Hindlimb muscle (tissue), 1 donor: ENCODE data around the gene WNT7B. TPM values are rescaled to one million over a fixed set of nuclear protein-coding genes. Genes with fewer than 3 reads are reported as not detected.

Experiments
- DNase-seq: peaks from one replicate; pipeline ENCODE4 v3.0.0-alpha.2; 2013
- polyA plus RNA-seq: library from polyadenylated mRNA; unstranded; fragments of 120-200 nt; gene quantifications from one replicate; pipeline ENCODE4 v1.2.1, GENCODE V29; 2013; ENCODE audit not compliant: insufficient read length

Gene WNT7B
- polyA plus RNA-seq, 1 donor: 0.12 TPM

DNA sequence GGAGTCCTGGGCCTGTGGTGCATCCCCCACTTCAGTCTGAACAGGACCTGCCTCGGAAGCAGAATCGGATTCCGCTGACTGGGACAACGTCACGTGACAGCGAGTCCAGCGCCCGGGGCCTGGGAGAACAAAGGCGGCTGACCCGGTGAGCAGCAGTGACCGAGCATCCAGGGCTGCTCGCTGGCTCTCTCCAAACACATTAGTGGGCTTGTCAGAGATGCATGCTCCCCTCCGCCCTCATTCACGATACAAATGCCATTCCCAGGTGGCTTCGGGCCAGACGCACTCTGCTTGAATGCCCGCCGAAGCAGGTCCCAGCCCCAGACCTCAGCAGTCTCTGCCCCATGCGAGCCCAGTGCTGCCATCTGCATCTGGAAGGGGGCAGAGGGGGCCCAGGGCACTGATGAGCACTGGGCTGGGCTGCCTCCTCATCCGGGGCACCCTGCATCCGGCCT, 91.0 kb downstream of the WNT7B start:
- no peak for DNase-seq

DNA sequence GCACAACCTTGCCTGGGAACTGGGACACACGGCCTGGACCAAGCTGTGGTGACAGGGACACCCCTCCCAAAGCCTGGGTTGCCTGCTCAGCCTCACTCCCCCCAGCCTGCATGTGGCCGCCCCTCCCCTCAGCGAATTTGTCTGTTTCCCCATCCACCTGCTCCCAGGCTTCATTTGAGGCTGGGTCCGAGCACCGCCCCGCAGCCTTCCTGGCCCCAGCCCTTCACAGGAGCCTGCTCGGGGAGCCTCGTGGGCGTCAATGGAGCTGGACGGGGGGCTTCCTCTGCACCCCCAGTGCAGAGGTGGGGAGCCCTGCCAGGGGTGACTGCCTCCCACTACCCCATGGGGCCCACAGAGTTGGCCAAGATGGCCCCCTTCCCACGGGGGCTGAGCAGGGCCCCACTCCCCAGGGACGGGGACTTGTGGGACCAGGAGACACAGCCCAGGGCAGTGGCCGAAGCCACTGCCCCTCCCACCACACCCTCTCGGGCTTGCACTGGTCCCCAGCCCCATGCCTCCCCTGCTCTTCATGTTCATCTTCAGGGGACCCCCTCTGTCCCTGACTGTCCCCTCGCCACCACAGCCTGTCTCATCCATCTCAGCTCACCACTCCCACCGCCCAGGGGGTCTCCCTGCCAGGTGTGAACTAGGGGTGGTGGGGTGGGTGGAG, 91.7 kb downstream of the WNT7B start:
- DNase-seq: no peak

- no peak for DNase-seq
Measured at GRCh38 chr22:45884201-45885062, 92.5 kb downstream of the WNT7B start.

GRCh38 chr22:45883811-45884170, 93.2 kb downstream of the WNT7B start:
- DNase-seq: no peak

DNA sequence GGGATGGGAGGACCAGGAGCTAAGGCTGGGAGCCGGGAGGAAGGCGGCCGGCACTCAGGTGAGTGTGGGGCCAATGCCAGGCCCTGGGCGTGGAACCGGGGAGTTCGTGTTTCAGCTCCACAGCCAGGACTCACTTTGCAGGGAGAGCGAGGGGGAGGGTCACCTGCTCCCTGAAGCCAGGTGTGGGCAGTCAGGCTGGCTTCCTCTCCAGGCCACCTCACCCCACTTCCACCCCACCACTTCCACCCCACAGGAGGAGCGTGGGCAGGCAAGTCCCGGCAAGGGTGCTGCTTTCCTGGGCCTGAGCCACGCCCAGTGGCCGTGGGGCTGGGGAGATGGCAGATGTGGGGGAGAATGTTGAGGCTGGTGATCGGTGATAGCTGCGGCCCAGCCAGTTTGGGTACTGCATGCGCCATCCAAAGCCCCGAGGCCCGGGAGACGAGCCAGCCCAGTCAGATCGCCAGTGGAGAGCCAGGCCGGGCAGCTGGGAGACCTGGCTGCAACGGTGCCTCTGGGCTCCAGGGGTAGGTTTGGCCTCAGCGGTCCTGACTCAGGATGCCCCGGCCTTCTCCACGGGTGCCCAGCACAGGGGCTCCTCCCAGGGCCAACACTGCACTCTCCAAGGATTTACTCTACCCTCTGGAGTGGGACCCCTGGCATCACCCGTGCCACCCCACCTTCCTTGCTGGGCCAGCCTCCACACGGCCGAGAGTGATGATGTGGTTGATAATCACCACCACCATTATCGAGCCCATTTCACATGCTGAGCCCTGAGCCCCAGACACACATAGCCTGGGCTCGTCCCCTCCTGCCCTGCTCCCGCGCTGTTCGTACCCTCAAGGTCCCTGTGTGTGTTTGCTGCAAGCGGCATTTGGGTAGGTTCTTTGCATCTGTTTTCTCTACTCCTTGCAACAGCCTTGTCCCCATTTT, 93.8 kb downstream of the WNT7B start:
- no peak for DNase-seq

DNA sequence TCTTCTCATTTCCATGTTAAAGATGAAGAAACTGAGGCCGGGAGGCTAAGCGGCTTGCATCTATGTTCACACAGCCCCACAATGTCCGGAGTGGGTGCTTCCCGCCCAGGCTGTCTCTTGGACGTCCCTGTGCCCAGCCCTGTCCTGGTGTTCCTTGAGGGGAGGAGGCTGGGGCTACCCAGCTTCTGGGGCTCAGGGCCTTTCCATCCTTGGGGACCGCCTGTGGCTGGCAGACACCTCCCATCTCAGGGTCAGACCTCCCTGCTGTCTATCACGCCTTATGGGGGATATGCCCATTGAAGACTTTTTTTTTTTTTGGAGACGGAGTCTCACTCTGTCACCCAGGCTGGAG, 95.5 kb downstream of the WNT7B start:
- DNase-seq: no peak

DNA sequence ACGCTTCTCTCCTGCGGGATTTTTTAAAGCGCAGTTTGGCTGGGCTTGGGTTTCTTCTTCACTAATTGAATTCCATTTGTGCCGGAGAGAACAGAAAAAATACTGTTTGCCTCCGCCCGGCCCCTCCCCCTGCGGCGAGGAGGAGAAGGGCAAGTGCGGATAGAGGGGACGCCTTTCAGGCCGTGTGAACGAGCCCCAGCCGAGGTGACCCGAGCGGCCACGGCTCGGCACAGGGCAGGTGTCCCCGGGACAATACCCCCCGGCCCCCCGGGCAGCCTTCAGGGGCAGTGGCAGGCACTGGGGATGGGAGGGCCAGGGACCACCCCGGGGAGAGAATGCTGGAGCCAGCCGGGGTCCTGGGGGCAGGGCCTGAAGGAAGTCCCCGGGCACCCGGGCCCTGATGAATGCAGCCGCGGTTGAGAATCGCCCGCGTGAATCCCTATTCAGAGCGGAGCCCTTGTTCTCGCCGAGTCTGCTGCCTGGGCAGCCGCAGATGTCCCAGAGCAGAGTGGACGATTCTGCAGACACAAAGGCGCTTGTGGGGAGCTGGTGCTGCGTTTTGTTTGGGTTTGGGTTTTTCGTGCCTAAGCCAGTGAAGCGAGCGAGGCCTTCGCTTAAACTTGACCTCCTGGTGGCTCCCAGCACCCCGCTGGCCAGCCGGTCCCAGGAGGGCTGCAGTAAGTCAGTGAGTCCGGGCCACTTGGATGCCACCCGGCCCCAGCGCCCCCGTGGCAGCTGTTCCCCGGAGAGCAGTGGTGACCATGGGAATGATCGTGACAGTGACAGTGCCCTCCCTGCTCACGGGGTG, 96.0 kb downstream of the WNT7B start:
- DNase-seq: no peak

DNA sequence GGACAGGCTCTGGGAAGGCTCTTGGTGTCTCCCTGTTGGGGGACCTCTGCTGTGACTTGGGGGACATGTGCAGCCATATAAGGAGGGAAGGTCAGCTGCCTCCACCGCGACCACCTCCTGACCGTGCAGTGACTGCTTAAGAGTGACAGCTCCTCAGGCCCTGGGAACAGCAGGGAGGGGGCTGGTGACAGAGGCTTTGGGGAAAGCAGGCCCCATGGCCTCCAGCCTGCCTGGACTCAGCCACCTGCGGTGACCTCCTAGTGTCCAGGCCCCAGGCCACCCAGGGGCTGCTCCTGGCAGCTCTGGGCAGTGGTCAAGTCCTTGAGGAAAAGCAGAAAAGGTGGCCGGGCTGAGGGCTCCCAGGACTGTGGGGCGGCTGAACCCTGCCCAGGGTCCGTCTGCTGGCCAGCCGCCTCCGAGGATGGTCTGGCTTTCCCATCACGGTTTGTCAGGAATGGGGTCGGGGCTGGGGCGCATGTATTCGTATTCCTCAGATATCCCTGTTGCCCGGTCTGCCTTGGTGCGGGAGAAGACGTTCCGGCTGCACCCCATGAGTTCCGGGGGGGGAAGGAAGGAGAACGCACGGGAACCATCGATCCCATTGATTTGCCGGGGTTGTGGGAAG, 96.8 kb downstream of the WNT7B start:
- no peak for DNase-seq

- DNase-seq: no peak
Measured at GRCh38 chr22:45879552-45879949, 97.4 kb downstream of the WNT7B start.

DNA sequence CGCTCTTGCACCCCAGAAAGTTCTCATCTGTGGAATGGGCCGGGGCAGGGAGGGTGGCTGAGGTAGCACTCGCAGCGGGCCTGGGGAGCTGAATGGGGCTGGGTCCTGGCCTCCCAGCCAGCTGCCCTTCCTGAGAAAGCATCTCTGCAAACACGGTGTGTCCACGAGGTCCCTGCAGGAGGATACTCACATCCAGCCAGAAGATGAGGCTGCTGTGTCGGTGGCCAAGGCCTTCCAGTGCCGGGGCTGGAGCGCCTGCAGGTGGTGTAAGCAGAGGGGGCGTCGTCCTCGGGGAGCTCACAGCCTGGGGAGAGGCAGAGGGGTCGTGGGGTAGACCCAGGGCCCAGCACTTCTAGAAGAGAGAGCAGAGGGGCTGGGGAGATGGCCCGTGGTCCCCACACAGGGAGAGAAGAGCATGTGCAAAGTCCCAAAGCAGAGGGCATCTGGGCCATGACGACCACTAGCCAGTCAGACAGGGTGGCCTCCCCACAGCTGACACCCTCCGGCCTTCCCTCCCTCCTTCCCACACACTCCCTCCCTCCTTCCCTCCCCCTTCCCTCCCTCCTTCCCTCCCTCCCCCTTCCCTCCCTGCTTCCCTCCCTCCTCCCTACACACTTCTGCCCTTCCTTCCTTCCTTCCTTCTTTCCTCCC, 97.9 kb downstream of the WNT7B start:
- DNase-seq: no peak

- no peak for DNase-seq
Measured at GRCh38 chr22:45878051-45878781, 98.7 kb downstream of the WNT7B start.

- no peak for DNase-seq
Measured at GRCh38 chr22:45877651-45878050, 99.3 kb downstream of the WNT7B start.

DNA sequence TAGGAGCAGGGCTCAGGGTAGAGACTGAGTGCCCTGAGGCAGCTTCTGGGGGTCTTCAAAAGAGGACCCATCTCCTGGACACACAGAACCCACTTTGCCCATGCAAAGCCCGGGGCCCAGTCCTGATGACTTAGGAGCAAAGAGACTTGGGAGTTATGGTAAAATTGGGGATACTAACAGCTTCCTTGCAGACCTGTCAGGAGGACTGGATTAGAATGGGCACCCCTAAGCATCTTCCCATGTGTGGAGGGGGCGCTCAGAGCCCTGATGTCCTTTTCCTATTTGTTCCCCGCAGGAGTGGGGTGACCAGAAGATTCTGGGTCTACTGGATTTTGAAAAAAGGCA, 100.0 kb downstream of the WNT7B start:
- DNase-seq: no peak

- no peak for DNase-seq
Measured at GRCh38 chr22:45876136-45877035, 100.6 kb downstream of the WNT7B start.

DNA sequence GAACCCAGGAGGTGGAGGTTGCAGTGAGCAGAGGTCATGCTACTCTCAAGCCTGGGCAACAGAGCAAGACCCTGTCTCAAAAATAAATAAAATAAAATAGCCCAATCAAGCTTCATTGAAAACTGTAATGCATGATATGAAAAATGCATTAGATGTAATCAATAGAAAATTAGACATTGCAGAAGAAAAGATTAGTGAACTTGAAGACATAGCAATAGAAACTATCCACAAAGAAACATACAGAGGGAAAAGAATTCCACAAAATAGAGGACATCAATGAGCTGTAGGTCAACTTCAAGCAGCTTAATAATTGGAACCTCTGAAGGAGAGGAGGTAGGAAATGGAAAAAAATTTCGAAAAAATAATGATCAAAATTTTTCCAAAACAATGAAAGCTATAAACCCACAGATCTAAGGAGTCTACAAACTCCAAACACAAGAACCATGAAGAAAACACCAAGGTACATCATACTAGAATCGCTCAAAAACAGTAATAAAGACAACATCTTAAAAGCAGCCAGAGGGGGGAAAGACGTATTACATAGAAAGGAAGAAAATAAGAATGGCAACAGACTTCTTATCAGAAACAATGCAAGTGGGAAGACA, 104.2 kb downstream of the WNT7B start:
- DNase-seq: no peak

DNA sequence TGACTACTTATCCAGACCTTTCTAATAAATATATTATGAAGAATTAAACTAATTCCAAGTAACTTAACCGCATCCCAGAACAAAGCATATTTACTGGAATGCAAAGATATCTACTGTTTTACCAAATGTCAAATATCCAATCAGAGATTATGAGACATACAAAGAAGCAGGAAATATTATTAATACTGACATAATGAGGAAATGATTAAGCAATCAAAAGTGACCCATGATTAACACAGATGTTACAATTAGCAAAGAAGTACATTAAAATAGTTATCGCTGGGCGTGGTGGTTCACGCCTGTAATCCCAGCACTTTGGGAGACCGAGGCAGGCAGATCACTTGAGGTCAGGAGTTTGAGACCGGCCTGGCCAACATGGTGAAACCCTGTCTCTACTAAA, 105.2 kb downstream of the WNT7B start:
- DNase-seq: no peak
